Activated CD8-positive, alpha-beta memory T cell treated with anti-CD3 and anti-CD28 coated beads, Interleukin-2, amount 50 U/mL, for 24 hours (primary cell): ENCODE data around the gene MTX1.
A peak's percentile ranks its signal among the peaks of the same experiment; 100 is the strongest.

ENCODE experiments used
- DNase-seq: peaks from one replicate; pipeline ENCODE4 v3.0.0-alpha.2; 2020; ENCODE audit errors: extremely low read depth

Gene MTX1

GRCh38 chr1:155174324-155175280 is 33.9 kb upstream of the MTX1 start:
- no peak for DNase-seq

- no peak for DNase-seq
These were observed 33.1 kb upstream of the MTX1 start for GRCh38 chr1:155175281-155175926.

GRCh38 chr1:155175927-155176371 is 32.5 kb upstream of the MTX1 start:
- no peak for DNase-seq

- DNase-seq: peak; percentile 71
These were observed 31.9 kb upstream of the MTX1 start for GRCh38 chr1:155176544-155177071.

- DNase-seq: no peak
These were observed 31.1 kb upstream of the MTX1 start for GRCh38 chr1:155177192-155177917.

- no peak for DNase-seq
These were observed 30.6 kb upstream of the MTX1 start for GRCh38 chr1:155177918-155178281.

GRCh38 chr1:155178441-155179111 is 29.9 kb upstream of the MTX1 start:
- DNase-seq: no peak

GRCh38 chr1:155179112-155180031 is 29.1 kb upstream of the MTX1 start:
- no peak for DNase-seq

GRCh38 chr1:155181371-155182051 is 27.0 kb upstream of the MTX1 start:
- no peak for DNase-seq

GRCh38 chr1:155182052-155182550 is 26.4 kb upstream of the MTX1 start:
- DNase-seq: no peak

GRCh38 chr1:155183775-155184221 is 24.7 kb upstream of the MTX1 start:
- DNase-seq: no peak

GRCh38 chr1:155184351-155184811 is 24.1 kb upstream of the MTX1 start:
- DNase-seq: no peak

GRCh38 chr1:155184835-155185782 is 23.4 kb upstream of the MTX1 start:
- no peak for DNase-seq

GRCh38 chr1:155185783-155186066 is 22.8 kb upstream of the MTX1 start:
- DNase-seq: no peak

GRCh38 chr1:155186067-155186793 is 22.3 kb upstream of the MTX1 start:
- no peak for DNase-seq

GRCh38 chr1:155186794-155187455 is 21.6 kb upstream of the MTX1 start:
- no peak for DNase-seq

GRCh38 chr1:155187456-155187891 is 21.0 kb upstream of the MTX1 start:
- no peak for DNase-seq
